GM12801 (cell line): ENCODE measurements around the gene CHDH.

Source experiments
- TF ChIP-seq, protein P1 (sequence below): IDR thresholded peaks from one replicate; pipeline ENCODE4 v1.5.1; 2011; ENCODE audit warnings: control low read depth; ENCODE audit not compliant: insufficient read length; ENCODE audit errors: extremely low read depth

CHDH gene

DNA sequence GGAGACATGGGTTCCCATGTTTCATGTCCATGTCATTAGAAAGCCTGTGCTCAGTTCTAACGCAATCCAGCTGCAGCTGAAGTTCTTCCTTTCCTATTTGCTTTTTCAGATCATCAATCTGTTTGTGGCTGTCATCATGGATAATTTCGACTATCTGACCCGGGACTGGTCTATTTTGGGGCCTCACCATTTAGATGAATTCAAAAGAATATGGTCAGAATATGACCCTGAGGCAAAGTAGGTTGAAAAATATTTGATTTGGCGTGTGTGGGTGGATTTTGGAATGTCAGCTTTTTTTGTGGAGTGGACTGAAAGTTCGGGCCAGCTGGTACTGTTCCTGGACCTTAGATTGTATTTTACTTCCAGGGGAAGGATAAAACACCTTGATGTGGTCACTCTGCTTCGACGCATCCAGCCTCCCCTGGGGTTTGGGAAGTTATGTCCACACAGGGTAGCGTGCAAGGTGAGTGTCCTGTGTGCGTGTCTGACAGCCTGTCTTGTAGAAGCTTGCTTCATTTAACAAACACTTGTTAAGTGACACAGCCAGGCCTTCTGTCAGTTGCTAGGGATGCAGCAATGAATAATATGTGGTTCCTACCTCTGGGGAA, 69.6 kb downstream of the CHDH start:
- TF ChIP-seq, protein P1, sequence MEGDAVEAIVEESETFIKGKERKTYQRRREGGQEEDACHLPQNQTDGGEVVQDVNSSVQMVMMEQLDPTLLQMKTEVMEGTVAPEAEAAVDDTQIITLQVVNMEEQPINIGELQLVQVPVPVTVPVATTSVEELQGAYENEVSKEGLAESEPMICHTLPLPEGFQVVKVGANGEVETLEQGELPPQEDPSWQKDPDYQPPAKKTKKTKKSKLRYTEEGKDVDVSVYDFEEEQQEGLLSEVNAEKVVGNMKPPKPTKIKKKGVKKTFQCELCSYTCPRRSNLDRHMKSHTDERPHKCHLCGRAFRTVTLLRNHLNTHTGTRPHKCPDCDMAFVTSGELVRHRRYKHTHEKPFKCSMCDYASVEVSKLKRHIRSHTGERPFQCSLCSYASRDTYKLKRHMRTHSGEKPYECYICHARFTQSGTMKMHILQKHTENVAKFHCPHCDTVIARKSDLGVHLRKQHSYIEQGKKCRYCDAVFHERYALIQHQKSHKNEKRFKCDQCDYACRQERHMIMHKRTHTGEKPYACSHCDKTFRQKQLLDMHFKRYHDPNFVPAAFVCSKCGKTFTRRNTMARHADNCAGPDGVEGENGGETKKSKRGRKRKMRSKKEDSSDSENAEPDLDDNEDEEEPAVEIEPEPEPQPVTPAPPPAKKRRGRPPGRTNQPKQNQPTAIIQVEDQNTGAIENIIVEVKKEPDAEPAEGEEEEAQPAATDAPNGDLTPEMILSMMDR: no peak

DNA sequence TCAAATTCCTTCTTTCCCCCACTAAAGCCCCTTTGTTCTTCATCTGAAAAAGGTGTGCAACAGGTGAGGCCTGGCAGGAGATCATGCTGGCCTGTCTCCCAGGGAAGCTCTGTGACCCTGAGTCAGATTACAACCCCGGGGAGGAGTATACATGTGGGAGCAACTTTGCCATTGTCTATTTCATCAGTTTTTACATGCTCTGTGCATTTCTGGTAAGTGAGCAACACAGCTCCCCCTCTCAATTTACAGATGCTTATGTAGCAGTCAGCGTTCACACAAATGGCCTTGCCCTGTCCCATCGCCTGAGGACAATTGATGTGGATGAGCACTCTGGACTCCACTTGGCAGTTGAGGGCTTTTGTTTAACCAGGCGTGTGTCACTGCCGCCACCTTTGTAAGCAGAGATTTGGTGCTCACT, 70.4 kb downstream of the CHDH start:
- TF ChIP-seq, protein P1: no peak

DNA sequence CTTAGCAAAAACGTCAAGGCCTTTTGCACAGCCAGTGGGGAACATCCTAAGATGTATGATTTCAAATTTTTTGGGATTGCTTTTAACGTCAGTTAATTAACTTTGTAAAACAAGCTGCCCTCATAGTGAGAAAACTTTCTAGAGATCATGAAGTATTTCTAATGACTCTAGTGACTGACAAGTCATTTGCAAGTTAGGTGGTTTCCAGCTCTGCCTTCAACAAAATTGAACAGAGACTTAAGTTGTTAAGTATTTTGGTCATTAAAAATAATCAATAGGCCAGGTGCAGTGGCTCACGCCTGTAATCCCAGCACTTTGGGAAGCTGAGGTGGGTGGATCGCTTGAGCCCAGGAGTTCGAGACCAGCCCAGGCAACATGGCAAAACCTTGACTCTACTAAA, 71.2 kb downstream of the CHDH start:
- TF ChIP-seq, protein P1: no peak

DNA sequence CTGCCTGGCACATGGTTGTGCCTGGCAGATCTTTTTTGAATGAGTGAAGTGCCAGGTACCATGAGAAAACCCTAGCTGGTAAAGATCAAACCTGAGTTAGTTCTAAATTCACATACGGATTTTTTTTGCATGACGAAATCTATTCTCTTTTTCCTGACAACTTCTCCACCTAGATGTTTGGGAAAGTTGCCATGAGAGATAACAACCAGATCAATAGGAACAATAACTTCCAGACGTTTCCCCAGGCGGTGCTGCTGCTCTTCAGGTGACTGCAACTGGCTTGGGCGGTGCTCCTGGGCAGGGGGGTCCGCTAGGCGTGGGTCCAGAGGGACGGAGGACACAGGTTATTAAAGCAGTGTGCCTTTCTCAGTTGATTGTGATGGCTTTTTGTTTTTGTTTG, 71.8 kb downstream of the CHDH start:
- TF ChIP-seq, protein P1: no peak

DNA sequence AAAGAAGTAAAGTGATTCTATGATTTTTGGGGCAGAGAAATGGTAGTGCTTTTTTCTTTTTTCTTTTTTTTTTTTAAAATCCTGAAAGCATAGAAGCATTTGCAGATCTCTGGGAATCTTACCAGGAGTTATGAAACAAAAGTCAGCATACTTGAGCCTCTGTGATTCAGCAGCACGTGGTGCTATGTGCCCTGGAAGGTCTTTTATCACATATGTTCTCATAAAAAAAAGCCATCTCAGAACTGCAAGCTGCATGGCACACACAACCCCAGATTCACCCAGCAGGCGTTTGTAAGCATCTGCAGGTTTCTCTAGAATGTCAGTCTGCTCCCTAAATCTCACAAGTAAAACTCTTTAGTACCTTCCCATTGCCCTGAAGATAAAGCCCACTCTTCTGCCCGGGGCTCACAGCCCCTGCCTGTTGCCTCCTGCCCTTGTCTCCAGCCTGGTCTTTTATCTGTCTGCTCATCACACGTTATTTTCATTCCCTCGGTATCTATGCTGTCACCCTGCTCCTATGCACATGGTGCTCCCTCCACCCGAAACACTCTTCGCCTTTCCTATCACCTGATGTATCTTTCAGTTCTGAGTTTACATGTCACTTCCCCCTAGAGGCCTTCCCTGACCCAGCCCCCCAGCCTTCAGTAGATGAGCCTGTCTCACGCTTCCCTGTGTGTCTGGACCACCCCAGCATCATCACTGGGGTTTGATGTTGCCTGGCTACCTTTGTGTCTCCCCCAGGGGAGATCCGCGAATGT, 72.4 kb downstream of the CHDH start:
- TF ChIP-seq, protein P1: no peak

DNA sequence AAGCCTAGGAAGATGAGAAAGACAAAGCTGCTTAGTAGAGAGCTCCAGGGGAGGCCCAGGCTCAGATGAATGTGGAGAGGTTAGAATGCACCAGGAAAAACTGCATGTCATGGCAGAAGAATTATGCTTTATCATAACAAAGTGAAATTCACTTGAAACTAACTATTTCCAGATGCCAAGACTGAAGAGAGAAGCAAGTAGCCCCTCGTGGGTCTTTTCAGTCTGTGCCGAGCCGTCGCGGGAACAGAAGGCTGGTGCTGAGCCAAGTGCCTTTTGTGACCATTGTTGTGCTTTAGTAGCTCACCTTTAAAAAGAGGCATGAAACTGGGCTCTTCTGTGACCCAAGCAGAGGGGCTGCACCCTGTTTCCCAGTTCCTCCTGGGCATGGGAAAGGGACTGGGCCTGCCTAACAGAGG, 73.2 kb downstream of the CHDH start:
- TF ChIP-seq, protein P1: no peak

DNA sequence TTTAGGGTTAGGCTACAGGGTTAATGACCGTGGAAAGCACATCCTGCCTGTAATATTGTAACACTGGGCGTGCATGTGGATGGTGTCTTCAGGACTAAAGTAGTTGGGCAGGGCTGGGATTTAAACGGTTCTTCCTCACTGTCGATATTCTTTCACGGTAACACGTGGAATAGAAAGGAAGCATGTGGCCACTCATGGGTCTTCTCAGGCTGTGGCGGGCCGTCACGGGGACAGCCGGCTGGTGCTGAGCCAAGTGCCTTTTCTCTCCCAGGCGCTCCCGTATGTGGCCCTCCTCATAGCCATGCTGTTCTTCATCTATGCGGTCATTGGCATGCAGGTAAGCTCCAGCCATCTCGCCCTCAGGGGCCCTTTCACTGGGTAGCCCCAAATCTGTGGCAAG, 73.7 kb downstream of the CHDH start:
- TF ChIP-seq, protein P1: no peak
